Skeletal muscle tissue (tissue), 4 donors: ENCODE data around the gene ARHGEF16. TPM values are rescaled to one million over a fixed set of nuclear protein-coding genes. Genes with fewer than 3 reads are reported as not detected.

Source experiments
- H3K27ac ChIP-seq: one replicate; pipeline ENCODE4 v1.7.0; 2013; ENCODE audit warnings: mild to moderate bottlenecking, low read depth, low read length, inconsistent platforms
- H3K27me3 ChIP-seq, 3 donors: one replicate each; pipeline ENCODE4 v1.7.0; 2013; ENCODE audit warnings: low read length in 3 of 3; ENCODE audit not compliant: control insufficient read depth in 3 of 3, insufficient read depth in 3 of 3
- H3K36me3 ChIP-seq, 3 donors: one replicate each; pipeline ENCODE4 v1.7.0; 2013; ENCODE audit warnings: low read length in 3 of 3; ENCODE audit not compliant: control insufficient read depth in 3 of 3, insufficient read depth in 3 of 3
- H3K4me1 ChIP-seq, 3 donors: one replicate each; pipeline ENCODE4 v1.7.0; 2013; ENCODE audit warnings: low read length in 3 of 3, mild to moderate bottlenecking in 3 of 3; ENCODE audit not compliant: control insufficient read depth in 3 of 3, insufficient read depth in 3 of 3
- H3K4me3 ChIP-seq, 3 donors: one replicate each; pipeline ENCODE4 v1.7.0; 2013; ENCODE audit warnings: low read length in 3 of 3
- H3K9ac ChIP-seq, 3 donors: one replicate each; pipeline ENCODE4 v1.7.0; 2013; ENCODE audit warnings: low read length in 3 of 3, mild to moderate bottlenecking in 3 of 3, moderate library complexity in 2 of 3, low read depth in 1 of 3
- H3K9me3 ChIP-seq, 3 donors: one replicate each; pipeline ENCODE4 v1.7.0; 2013; ENCODE audit warnings: low read length in 3 of 3; ENCODE audit not compliant: control insufficient read depth in 3 of 3
- total RNA-seq: library from RNA; depleted of rRNA; stranded (reverse); fragments of >200 nt; gene quantifications from one replicate; pipeline ENCODE4 v1.2.3, GENCODE V29; 2014
- donor health status: Osteomylitis.

The ARHGEF16 gene
- total RNA-seq, 1 donor from 2014 or later = 0.52 TPM

DNA sequence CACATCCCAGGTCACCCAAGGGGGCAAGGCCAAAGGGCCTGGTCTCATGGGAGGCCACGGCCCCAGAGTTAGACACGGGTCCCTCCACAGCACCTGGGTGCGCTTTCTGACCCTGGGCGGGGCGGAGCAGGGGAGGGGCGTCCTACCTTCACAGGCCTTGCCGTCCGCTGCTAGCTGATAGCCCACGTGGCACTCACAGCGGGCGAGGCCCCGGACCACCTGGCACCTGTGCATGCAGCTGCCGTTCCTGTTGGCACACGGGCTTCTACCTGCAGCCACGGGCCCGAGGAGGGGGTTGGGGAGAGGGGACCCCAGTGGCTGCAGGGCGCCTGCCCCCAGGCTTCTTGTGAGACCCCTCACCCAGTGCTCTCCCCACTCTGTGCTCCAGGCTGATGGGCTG is 59.9 kb downstream of the ARHGEF16 start:
- Histone ChIP-seq H3K27me3 (no peaks in the 10 kb centered on the region), H3K36me3 (no peaks in the 10 kb centered on the region), H3K27ac (no peak overlapping the region), H3K4me1 (peaks cover 4 to 11% (median 4%) of the 10 kb centered on the region in 3 donors), H3K9ac (no peak overlapping the region), H3K4me3 (no peak overlapping the region), H3K9me3 (peaks cover 0 to 3% (median 0%) of the 10 kb centered on the region in 3 donors)

DNA sequence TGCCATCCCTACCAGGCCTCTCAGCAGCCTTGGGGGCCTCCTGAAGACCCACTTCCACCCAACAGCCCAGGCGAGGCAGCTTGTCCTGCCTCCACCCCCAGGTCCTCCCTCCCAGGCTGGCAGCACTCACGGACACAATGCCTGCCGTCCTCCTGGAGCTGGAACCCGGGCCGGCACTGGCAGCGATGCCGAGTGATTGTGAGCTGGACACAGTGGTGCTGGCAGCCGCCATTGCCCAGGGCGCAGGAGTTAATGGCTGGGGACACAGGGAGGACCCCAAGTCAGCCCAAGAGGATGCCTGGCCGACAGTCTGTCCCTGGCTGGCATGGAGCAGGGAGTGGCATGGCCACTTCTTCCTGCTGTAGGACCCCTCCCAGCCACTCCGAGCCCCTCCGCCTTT is 60.8 kb downstream of the ARHGEF16 start:
- Histone ChIP-seq H3K27ac (no peak overlapping the region), H3K9ac (no peak overlapping the region), H3K4me3 (no peak overlapping the region), H3K4me1 (peaks cover 4 to 11% (median 4%) of the 10 kb centered on the region in 3 donors), H3K27me3 (no peaks in the 10 kb centered on the region), H3K36me3 (no peaks in the 10 kb centered on the region), H3K9me3 (peaks cover 0 to 3% (median 0%) of the 10 kb centered on the region in 3 donors)

DNA sequence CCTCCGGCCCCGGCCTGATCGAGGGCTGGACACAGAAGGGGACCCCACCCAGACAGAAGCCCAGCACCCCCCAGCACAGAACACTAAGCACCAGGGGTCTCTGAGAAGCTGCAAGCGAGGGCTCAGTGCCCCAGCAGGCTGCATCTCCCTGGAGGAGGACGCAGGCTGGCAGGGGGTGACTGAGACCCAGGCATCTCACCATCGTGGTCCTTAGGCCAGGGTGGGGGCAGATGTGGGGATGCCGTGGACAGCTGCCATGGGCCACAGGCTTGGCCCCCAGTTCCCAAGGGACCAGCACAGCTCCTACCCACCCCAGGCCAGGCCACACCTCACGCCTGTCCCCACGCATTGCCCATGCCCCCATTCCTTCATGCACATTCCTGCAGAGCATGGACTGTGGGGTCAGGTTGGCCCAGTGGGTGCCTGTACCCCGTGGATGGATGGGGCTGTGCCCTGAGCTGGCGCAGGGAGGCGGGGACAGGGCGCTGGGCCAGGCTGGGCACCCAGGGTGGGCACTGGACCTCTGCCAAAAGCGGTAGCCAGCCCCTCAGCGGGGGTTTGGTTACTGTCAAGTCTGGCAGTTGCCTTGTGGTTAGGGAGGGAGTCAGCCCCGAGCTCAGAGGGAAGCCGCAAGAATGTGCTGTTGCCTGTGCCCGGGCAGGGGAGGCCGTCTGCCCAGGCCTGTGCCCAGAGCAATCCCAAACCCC is 61.5 kb downstream of the ARHGEF16 start:
- H3K36me3 ChIP-seq = no peaks in the 10 kb centered on the region
- H3K9ac ChIP-seq = no peak overlapping the region
- peaks cover 4 to 11% (median 4%) of the 10 kb centered on the region in 3 donors for H3K4me1 ChIP-seq
- no peaks in the 10 kb centered on the region for H3K27me3 ChIP-seq
- no peak overlapping the region for H3K4me3 ChIP-seq
- peaks cover 0 to 3% (median 0%) of the 10 kb centered on the region in 3 donors for H3K9me3 ChIP-seq
- H3K27ac ChIP-seq = no peak overlapping the region

DNA sequence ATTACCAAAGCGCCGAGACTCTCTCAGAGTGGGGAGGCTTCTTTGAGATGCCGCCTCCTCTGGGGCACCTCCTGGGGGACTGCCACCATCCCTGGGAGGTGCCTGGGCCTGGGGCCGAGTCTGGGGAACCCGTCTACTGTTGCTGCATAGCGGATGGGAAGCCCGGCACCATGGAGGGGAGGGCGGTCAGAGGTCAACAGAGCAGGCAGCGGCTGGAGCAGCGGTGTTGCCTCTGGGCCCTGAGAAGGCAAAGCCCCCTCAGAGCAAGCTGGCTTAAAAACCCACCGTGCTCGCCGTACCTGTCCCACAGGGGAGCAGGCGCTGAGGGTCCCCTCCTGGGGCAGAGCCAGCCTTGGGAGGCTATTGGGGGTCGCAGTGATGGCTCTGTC is 62.0 kb downstream of the ARHGEF16 start:
- Histone ChIP-seq H3K9me3 (peaks cover 0 to 3% (median 0%) of the 10 kb centered on the region in 3 donors), H3K9ac (no peak overlapping the region), H3K27me3 (no peaks in the 10 kb centered on the region), H3K4me3 (no peak overlapping the region), H3K36me3 (no peaks in the 10 kb centered on the region), H3K4me1 (peaks cover 4 to 11% (median 4%) of the 10 kb centered on the region in 3 donors), H3K27ac (no peak overlapping the region)

DNA sequence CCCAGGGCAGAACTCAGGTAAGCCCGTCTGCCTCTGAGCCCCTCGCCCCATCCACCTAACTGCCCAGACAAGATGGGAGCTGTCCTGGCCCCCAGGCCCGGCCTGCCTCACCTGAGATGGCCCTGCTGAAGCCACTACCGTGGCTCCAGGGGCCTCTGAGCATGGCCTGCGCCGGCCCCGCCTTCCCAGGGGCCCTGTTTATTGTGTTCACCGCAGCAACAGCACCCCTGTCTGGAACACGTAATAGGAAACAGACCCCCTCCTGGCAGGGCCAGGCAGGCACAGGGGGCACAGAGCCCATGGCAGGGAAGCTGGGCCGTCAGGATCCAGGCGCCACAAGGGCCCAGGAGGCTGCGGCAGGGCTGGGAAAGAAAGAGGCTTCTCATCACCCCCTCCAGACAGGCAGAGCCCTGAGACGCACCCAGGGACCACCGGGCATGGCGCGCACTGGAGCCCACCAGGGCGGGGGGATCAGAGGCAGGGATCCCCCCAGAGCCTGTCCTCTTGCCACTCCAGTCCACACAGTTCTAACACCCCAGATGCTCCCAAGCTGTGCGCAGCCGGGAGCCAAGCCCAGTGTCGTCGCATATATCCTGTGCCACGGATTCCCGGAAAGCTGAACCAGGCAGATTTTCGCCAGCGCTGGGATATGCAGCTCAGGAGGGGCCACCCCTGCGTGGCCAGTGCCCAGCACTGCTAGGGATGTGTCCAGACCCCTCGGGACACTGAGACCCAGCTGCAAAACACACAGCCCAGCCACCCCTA is 62.6 kb downstream of the ARHGEF16 start:
- no peak overlapping the region for H3K27ac ChIP-seq

DNA sequence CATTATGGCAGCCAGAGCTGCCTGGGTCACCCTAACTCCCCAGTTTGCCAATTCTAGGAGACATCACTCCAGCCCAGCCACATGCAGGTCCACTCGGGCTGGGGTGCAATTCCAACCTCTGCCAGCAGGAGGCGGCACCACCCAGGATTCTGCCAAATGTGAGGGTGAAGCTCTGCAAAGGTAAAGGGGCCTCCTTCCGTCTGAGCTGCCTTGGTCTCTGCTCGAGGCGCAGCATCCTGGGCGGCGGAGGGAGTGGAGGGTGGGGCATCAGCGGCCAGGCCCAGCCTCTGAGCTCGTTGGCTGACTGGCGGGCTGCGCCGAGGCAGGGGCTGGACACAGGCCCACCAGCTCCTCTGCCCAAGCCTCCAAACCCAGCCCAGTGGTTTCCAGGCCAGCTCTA is 63.8 kb downstream of the ARHGEF16 start:
- Histone ChIP-seq H3K27me3 (no peaks in the 10 kb centered on the region), H3K9me3 (peaks cover 0 to 3% (median 0%) of the 10 kb centered on the region in 3 donors), H3K36me3 (no peaks in the 10 kb centered on the region), H3K9ac (no peak overlapping the region), H3K4me3 (no peak overlapping the region), H3K4me1 (peaks cover 4 to 11% (median 4%) of the 10 kb centered on the region in 3 donors), H3K27ac (no peak overlapping the region)

More for the DNA sequence above, 62.6 kb downstream of the ARHGEF16 start:
- no peak overlapping the region for H3K4me3 ChIP-seq
- H3K36me3 ChIP-seq = no peaks in the 10 kb centered on the region
- peaks cover 4 to 11% (median 4%) of the 10 kb centered on the region in 3 donors for H3K4me1 ChIP-seq
- H3K27me3 ChIP-seq = no peaks in the 10 kb centered on the region
- peak overlapping the region in 1 of 3 donors; percentile 40 for H3K9ac ChIP-seq
- H3K9me3 ChIP-seq = peaks cover 0 to 3% (median 0%) of the 10 kb centered on the region in 3 donors

DNA sequence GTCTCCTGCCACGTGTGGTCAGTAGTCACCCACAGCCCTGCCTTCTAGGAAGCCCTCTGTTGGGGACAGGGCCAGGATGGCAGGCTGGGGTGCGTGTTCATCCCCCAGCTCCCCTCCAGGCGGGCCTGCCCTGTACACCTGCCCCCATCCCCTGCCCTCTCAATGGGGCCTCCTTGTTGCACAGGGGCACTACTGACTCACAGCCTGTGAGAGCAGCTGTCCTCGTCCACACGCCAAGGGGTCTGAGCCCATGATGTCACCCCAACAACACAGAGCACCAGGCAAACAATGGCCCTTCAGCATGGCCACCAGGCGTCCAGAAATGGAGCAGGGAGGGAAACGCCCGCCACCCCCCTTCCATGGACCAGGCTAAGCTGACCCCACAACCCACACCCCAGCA is 64.3 kb downstream of the ARHGEF16 start:
- H3K9ac ChIP-seq = no peak overlapping the region
- peaks cover 4 to 11% (median 4%) of the 10 kb centered on the region in 3 donors for H3K4me1 ChIP-seq
- peaks cover 0 to 3% (median 0%) of the 10 kb centered on the region in 3 donors for H3K9me3 ChIP-seq
- no peaks in the 10 kb centered on the region for H3K36me3 ChIP-seq
- H3K27ac ChIP-seq = no peak overlapping the region
- no peaks in the 10 kb centered on the region for H3K27me3 ChIP-seq
- H3K4me3 ChIP-seq = no peak overlapping the region

DNA sequence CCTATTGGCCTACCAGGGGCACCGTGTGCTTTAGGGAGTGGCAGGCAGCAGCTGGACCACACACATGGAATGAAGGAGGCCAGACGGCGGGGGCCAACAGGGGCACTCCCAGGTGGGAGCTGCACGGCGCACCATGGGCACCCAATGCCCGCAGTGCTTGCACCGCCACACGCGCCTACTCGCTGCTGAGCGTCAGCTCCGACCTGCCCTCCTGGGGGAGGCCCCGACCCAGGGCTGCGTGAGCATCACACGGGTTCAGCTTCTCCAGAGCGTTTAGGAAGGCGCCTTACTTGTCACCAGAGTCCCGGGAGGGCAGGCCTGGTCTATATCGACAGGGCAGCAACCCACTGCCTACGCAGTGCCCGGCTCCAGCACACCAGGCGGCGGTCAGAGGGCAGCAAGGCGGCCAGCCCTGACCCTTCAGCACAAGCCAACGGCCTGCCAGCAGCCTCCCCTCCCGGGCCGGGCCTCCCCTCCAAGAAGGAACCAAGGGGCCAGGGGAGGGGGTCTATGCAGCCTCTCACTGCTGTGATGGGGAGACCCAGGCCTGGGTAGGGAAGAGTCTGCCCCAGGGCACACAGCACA is 64.9 kb downstream of the ARHGEF16 start:
- Histone ChIP-seq H3K4me3 (no peak overlapping the region), H3K27me3 (no peaks in the 10 kb centered on the region), H3K27ac (no peak overlapping the region), H3K36me3 (no peaks in the 10 kb centered on the region), H3K4me1 (peaks cover 4 to 11% (median 4%) of the 10 kb centered on the region in 3 donors), H3K9me3 (peaks cover 0 to 3% (median 0%) of the 10 kb centered on the region in 3 donors), H3K9ac (no peak overlapping the region)

DNA sequence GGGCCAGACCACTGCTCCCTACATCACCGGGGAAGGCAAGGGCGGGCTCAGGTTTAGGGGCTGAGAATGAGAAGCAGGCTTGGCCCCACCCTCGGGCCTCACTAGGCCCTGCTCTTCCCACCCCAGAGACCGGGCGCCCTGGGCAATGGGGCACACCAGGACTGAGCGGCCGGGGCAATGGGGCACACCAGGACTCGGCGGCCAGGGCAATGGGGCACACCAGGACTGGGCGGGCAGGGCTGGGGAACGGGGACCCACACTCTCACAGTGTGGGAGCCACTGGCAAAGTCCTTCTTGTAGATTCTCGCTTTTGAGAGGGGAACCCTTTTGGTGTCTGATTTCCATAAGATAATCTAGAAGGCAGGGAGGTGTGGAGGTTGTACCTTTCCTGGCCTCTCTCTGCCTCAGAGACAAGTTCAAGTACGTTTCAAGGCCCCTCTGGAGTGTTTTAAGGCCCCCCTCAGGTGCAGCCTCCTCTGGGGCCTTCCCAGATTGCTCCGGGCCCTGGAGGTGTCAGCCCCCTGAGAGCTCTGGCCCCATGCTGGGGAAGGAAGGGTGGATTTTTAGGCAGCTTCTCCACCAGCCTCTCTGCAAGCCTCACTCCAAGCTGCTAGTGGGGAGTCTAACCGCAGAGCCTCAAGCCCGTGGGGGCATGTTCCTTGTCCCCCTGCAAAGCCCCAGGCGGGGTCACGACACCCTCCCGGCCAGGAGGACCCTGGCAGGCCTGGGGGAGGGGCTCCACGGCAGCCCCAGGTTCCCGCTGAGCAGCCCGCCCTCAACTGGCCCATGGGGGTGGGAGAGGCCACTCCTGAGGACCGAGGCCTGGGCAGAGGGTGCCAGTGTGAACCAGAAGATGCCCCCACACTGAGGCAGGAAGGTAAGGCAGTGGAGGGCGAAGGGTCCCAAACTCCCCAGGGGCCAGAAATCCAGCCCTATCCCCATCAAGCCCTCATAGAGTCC is 66.2 kb downstream of the ARHGEF16 start:
- H3K9me3 ChIP-seq = peaks cover 0 to 3% (median 0%) of the 10 kb centered on the region in 3 donors
- H3K36me3 ChIP-seq = no peaks in the 10 kb centered on the region
- H3K4me3 ChIP-seq = no peak overlapping the region
- peaks cover 4 to 11% (median 4%) of the 10 kb centered on the region in 3 donors for H3K4me1 ChIP-seq
- H3K27ac ChIP-seq = no peak overlapping the region
- H3K27me3 ChIP-seq = peaks cover 0 to 2% (median 0%) of the 10 kb centered on the region in 3 donors
- no peak overlapping the region for H3K9ac ChIP-seq
